HL-60/S4 treated with retinoic acid at 250 ng/mL for 4 days and 3 days (cell line): ENCODE results near the gene UBAC2.

Source experiments
- in situ Hi-C: fragments of 300-500 bp; cut with MboI; formaldehyde crosslinking; loops from 2 replicates; pipeline ENCODE4 v1.7.0; 2022; ENCODE audit warnings: low sequenced_read_pairs

The UBAC2 gene

GRCh38 chr13:99288089-99288488 lies 87.4 kb downstream of the UBAC2 start:
- in situ Hi-C loops, result no loop called here

GRCh38 chr13:99289271-99289670 lies 88.6 kb downstream of the UBAC2 start:
- in situ Hi-C loops, result no loop called here

GRCh38 chr13:99289674-99290337 lies 89.2 kb downstream of the UBAC2 start:
- in situ Hi-C loops, result no loop called here

- in situ Hi-C loops, result no loop called here
Measured at GRCh38 chr13:99290894-99291293, 90.2 kb downstream of the UBAC2 start.

- in situ Hi-C loops, result no loop called here
Measured at GRCh38 chr13:99293178-99293577, 92.5 kb downstream of the UBAC2 start.

- in situ Hi-C loops, result no loop called here
Measured at GRCh38 chr13:99294198-99294597, 93.5 kb downstream of the UBAC2 start.

GRCh38 chr13:99294958-99295357 lies 94.3 kb downstream of the UBAC2 start:
- in situ Hi-C loops, result no loop called here

- in situ Hi-C loops, result no loop called here
Measured at GRCh38 chr13:99295488-99296252, 95.0 kb downstream of the UBAC2 start.

- in situ Hi-C loops, result no loop called here
Measured at GRCh38 chr13:99296398-99296797, 95.7 kb downstream of the UBAC2 start.

GRCh38 chr13:99297331-99297730 lies 96.7 kb downstream of the UBAC2 start:
- in situ Hi-C loops, result no loop called here

GRCh38 chr13:99298056-99298455 lies 97.4 kb downstream of the UBAC2 start:
- in situ Hi-C loops, result no loop called here

GRCh38 chr13:99299256-99299919 lies 98.7 kb downstream of the UBAC2 start:
- in situ Hi-C loops, result no loop called here

- in situ Hi-C loops, result no loop called here
Measured at GRCh38 chr13:99299920-99300341, 99.3 kb downstream of the UBAC2 start.

GRCh38 chr13:99301056-99301838 lies 100.6 kb downstream of the UBAC2 start:
- in situ Hi-C loops, result no loop called here

- in situ Hi-C loops, result no loop called here
Measured at GRCh38 chr13:99301913-99302636, 101.4 kb downstream of the UBAC2 start.

GRCh38 chr13:99302637-99303505 lies 102.2 kb downstream of the UBAC2 start:
- in situ Hi-C loops, result no loop called here

GRCh38 chr13:99303863-99304521 lies 103.3 kb downstream of the UBAC2 start:
- in situ Hi-C loops, result no loop called here

- in situ Hi-C loops, result no loop called here
Measured at GRCh38 chr13:99304541-99304940, 103.9 kb downstream of the UBAC2 start.

GRCh38 chr13:99305158-99305557 lies 104.5 kb downstream of the UBAC2 start:
- in situ Hi-C loops, result no loop called here
